GM12875 (cell line): ENCODE measurements around the gene SLC16A5.
"Not testable (repeated sequence)": the region's sequence is repeated elsewhere in the genome, so short reads cannot be mapped to it uniquely, and the experiment has no call there.

ENCODE experiments used
- H3K4me3 ChIP-seq: one replicate; pipeline ENCODE4 v1.5.1; 2011; ENCODE audit warnings: low read depth, low read length, control low read depth
- TF ChIP-seq, protein P1 (sequence below): IDR thresholded peaks from 2 replicates; pipeline ENCODE4 v1.5.1; 2011; ENCODE audit warnings: low read depth, mild to moderate bottlenecking, control low read depth, inconsistent platforms, low read length, moderate library complexity, borderline replicate concordance; ENCODE audit not compliant: insufficient read depth

The SLC16A5 gene

DNA sequence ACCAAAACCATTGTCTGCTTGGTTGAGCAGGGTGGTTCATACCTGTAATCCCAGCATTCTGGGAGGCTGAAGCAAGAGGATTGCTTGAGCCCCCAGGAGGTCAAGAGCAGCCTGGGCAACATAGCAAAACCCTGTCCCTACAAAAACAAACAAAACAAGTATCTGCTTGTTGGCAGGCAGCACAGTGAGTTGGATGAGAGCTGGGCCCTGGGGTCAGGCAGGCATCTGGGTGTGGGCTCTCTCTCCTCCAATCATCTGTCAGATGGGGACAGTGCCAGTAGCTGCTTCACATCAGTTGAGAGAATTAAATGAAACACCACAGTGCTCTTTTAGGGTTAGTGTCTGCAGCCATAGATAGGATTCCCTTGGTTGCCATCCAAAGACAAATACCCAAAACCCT is 27.8 kb downstream of the SLC16A5 start:
- TF ChIP-seq, protein P1, sequence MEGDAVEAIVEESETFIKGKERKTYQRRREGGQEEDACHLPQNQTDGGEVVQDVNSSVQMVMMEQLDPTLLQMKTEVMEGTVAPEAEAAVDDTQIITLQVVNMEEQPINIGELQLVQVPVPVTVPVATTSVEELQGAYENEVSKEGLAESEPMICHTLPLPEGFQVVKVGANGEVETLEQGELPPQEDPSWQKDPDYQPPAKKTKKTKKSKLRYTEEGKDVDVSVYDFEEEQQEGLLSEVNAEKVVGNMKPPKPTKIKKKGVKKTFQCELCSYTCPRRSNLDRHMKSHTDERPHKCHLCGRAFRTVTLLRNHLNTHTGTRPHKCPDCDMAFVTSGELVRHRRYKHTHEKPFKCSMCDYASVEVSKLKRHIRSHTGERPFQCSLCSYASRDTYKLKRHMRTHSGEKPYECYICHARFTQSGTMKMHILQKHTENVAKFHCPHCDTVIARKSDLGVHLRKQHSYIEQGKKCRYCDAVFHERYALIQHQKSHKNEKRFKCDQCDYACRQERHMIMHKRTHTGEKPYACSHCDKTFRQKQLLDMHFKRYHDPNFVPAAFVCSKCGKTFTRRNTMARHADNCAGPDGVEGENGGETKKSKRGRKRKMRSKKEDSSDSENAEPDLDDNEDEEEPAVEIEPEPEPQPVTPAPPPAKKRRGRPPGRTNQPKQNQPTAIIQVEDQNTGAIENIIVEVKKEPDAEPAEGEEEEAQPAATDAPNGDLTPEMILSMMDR = no peak
- H3K4me3 ChIP-seq = no peak overlapping the region

DNA sequence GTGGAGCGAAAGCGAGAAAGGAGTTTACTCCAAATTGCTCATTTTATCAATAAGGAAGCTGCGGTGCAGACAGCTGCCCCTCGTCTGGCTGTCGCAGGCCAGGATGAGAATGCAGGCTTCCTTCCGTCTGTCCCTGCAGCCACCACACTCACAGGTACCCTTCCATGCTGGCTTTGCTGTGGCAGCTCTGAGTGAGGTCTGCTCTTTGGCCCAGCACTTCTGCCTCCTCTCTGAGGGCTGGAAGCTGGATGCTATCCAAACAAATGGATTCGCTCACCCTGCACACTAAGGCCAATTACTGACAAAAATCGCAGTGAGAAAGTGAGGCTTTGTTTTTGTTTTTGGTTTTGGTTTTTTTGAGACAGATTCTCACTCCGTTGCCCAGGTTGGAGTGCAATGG is 29.0 kb downstream of the SLC16A5 start:
- no peak overlapping the region for H3K4me3 ChIP-seq
- TF ChIP-seq, protein P1 = no peak

DNA sequence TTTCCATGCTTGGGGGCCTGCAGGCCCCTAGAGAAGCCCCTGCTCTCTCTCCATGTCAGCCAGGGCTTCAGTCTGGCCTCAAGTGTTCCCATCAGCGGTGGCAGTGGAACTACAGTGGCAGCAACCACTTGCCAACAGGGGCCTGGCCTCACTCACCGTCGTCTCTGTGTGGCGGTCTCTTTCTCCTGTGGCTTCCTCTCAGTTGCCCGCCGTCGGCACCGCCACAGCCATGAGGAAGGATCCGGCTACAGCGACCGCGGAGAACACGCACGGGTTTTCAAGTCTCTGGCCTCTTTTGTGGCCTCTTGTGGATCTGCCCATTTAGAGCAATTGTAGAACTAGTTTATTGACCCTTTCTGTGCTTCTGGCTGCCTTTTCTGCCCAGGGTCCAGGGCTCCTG is 30.6 kb downstream of the SLC16A5 start:
- TF ChIP-seq, protein P1 = no peak
- H3K4me3 ChIP-seq = no peak overlapping the region

DNA sequence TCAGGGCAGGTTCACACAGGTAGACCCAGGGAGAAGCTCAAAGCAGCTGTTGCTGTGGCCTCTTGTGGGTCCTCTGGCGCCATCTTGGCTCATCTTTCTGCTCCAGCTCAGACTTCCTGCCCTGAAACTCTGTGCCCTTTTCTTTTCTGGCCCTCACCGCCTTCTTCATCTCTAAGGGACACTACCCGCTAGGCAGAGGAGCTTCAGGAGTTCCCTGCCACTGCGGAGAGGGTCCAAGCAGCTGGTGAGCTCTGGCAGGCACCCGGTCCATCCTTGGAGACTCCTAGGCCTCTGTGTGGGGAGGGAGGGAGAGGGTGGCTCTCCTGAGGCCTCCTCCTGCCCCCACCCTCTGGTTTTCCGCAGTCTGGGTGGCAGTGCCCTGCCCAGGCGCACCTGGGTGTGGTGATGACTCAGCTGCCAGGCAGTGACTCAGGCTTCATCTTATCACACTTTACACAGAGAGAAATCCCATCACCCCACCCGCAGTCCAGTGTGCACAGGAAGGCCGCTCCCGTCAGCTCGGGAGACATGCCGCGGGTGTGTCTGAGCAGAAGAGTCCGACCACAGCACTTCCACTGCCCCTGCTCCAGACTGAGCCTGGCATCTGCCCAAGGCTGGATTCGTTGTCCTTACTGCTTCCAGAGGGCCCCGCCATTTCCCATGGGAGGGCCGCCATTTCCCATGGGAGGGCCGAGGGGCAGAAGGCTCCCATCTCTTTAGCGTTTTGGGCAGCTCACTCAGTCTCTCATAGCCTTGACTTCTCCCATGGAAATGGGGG is 36.5 kb downstream of the SLC16A5 start:
- TF ChIP-seq, protein P1 = no peak

DNA sequence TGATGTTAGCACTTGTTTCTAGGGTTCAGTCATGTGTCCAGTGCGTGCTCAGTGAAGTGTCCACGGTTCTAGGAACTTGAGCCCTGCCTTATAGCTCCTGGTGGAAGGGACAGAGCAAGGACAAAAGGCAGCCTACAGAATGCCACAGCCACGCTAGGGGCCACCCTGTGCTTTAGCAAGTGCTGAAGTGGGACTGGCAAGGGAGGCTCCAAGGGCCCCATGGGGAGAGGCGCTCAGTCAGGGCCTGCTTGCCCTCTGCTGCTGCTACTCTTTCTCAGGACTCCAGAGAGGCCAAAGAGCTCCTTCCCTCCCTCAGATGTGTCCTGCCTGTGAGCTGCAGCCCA is 37.0 kb downstream of the SLC16A5 start:
- TF ChIP-seq, protein P1 = no peak
- H3K4me3 ChIP-seq = no peak overlapping the region

More for the DNA sequence above, 36.5 kb downstream of the SLC16A5 start:
- no peak overlapping the region for H3K4me3 ChIP-seq

DNA sequence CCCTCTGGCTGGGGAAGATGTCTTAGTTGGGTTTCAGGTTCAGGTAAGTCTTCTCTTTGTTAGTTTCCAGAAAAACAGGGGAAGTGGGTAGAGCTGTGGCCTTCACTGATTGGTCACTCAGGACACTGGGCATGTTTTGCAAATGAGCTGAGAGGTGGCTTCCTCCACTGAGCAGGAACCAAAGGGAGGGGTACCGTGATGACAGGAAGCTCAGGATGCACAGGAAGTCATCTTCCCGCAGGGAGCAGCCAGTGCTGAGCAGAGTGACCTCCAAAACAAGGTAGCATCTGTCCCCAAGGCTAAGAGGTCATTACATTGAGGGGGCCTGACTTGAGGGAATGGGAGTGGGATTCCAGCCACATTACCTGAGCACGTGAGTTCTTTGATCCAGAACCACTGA is 38.2 kb downstream of the SLC16A5 start:
- TF ChIP-seq, protein P1 = no peak
- H3K4me3 ChIP-seq = no peak overlapping the region

DNA sequence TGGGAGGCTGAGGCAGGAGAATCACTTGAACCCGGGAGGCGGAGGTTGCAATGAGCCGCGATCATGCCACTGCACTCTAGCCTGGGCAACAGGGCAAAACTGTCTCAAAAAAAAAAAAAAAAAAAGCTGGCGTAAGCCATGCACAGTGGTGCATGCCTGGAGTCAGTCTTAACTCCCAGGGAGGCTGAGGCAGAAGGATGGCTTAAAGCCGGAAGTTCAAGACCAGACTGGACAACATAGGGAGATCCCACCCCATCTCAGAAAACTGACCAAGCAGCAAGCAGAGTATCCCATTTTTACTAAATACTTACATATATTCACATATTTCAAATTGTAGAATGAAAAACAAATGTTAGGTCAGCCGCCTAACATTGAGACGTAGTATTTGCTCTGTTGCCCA is 39.2 kb downstream of the SLC16A5 start:
- H3K4me3 ChIP-seq = no peak overlapping the region
- TF ChIP-seq, protein P1 = no peak

DNA sequence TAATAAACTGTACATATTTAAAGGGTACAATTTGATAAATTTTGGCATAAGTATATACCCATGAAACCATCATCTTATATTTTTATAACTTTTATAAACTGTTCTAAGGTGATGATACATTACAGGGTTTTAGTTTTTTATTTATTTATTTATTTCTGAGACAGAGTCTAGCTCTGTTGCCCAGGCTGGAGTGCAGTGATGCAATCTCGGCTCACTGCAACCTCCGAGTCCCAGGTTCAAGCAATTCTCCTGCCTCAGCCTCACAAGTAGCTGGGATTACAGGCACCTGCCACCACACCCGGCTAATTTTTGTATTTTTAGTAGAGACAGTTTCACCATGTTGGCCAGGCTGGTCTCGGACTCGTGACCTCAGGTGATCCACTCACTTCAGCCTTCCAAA is 40.2 kb downstream of the SLC16A5 start:
- not testable (repeated sequence) for H3K4me3 ChIP-seq
